Measurements from ENCODE around the gene SCN10A. TPM values are rescaled to one million over a fixed set of nuclear protein-coding genes. Genes with fewer than 3 reads are reported as not detected.

SCN10A gene
- total RNA-seq, 1 experiment from 2014 or later = not detected

DNA sequence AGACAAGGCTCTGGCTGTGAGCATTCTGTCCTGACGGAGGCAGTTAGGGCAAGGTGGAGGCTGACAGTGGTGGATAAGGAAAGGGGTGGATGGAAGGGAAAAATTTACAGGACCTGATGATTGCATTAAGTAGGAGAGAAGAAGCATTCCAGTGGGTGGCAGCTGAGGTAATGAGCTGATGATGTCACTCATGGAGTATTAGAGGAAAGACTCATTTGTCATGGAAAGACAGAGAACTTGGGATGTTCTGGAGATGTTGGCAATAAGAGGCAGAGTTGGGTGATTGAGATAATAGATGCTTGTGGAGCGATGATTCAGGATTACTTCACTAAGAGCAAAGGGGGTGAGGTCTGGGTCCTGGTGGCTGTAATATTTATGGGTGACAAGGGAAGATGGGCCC lies 102.9 kb downstream of the SCN10A start:
- H3K4me3 Mint-ChIP-seq = no peak overlapping the region
- H3K27ac Mint-ChIP-seq = no peak overlapping the region
- no peaks in the 10 kb centered on the region; the same call in 1 of the 2 replicates for H3K27me3 Mint-ChIP-seq (ENCODE audit: low read depth)
- CTCF ChIA-PET = no interaction called here
- TF ChIP-seq, protein P1, sequence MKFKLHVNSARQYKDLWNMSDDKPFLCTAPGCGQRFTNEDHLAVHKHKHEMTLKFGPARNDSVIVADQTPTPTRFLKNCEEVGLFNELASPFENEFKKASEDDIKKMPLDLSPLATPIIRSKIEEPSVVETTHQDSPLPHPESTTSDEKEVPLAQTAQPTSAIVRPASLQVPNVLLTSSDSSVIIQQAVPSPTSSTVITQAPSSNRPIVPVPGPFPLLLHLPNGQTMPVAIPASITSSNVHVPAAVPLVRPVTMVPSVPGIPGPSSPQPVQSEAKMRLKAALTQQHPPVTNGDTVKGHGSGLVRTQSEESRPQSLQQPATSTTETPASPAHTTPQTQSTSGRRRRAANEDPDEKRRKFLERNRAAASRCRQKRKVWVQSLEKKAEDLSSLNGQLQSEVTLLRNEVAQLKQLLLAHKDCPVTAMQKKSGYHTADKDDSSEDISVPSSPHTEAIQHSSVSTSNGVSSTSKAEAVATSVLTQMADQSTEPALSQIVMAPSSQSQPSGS (CRISPR knock-in tag; IDR thresholded peaks at IDR 0.05; ENCODE audit: borderline replicate concordance, low read depth) = no peak
- TF ChIP-seq, protein P2, sequence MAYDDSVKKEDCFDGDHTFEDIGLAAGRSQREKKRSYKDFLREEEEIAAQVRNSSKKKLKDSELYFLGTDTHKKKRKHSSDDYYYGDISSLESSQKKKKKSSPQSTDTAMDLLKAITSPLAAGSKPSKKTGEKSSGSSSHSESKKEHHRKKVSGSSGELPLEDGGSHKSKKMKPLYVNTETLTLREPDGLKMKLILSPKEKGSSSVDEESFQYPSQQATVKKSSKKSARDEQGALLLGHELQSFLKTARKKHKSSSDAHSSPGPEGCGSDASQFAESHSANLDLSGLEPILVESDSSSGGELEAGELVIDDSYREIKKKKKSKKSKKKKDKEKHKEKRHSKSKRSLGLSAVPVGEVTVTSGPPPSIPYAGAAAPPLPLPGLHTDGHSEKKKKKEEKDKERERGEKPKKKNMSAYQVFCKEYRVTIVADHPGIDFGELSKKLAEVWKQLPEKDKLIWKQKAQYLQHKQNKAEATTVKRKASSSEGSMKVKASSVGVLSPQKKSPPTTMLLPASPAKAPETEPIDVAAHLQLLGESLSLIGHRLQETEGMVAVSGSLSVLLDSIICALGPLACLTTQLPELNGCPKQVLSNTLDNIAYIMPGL (CRISPR knock-in tag; IDR thresholded peaks at IDR 0.05) = no peak
- no peak for TF ChIP-seq ZNF416 (CRISPR knock-in tag; IDR thresholded peaks at IDR 0.05)
- TF ChIP-seq NR1H2 (CRISPR knock-in tag; IDR thresholded peaks at IDR 0.05) = no peak
- no peak for TF ChIP-seq ZNF423 (CRISPR knock-in tag; IDR thresholded peaks at IDR 0.05)
- TF ChIP-seq KAT7 (CRISPR knock-in tag; IDR thresholded peaks at IDR 0.05; ENCODE audit: borderline replicate concordance) = no peak
- no peak for TF ChIP-seq TP53 (CRISPR knock-in tag; IDR thresholded peaks at IDR 0.05)
- TF ChIP-seq, protein P3, sequence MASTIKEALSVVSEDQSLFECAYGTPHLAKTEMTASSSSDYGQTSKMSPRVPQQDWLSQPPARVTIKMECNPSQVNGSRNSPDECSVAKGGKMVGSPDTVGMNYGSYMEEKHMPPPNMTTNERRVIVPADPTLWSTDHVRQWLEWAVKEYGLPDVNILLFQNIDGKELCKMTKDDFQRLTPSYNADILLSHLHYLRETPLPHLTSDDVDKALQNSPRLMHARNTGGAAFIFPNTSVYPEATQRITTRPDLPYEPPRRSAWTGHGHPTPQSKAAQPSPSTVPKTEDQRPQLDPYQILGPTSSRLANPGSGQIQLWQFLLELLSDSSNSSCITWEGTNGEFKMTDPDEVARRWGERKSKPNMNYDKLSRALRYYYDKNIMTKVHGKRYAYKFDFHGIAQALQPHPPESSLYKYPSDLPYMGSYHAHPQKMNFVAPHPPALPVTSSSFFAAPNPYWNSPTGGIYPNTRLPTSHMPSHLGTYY (CRISPR knock-in tag; IDR thresholded peaks at IDR 0.05) = no peak
- TF ChIP-seq, protein P4, sequence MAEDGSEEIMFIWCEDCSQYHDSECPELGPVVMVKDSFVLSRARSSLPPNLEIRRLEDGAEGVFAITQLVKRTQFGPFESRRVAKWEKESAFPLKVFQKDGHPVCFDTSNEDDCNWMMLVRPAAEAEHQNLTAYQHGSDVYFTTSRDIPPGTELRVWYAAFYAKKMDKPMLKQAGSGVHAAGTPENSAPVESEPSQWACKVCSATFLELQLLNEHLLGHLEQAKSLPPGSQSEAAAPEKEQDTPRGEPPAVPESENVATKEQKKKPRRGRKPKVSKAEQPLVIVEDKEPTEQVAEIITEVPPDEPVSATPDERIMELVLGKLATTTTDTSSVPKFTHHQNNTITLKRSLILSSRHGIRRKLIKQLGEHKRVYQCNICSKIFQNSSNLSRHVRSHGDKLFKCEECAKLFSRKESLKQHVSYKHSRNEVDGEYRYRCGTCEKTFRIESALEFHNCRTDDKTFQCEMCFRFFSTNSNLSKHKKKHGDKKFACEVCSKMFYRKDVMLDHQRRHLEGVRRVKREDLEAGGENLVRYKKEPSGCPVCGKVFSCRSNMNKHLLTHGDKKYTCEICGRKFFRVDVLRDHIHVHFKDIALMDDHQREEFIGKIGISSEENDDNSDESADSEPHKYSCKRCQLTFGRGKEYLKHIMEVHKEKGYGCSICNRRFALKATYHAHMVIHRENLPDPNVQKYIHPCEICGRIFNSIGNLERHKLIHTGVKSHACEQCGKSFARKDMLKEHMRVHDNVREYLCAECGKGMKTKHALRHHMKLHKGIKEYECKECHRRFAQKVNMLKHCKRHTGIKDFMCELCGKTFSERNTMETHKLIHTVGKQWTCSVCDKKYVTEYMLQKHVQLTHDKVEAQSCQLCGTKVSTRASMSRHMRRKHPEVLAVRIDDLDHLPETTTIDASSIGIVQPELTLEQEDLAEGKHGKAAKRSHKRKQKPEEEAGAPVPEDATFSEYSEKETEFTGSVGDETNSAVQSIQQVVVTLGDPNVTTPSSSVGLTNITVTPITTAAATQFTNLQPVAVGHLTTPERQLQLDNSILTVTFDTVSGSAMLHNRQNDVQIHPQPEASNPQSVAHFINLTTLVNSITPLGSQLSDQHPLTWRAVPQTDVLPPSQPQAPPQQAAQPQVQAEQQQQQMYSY (CRISPR knock-in tag; IDR thresholded peaks at IDR 0.05) = no peak
- no peak for TF ChIP-seq JAZF1 (CRISPR knock-in tag; IDR thresholded peaks at IDR 0.05)
- TF ChIP-seq, protein P5, sequence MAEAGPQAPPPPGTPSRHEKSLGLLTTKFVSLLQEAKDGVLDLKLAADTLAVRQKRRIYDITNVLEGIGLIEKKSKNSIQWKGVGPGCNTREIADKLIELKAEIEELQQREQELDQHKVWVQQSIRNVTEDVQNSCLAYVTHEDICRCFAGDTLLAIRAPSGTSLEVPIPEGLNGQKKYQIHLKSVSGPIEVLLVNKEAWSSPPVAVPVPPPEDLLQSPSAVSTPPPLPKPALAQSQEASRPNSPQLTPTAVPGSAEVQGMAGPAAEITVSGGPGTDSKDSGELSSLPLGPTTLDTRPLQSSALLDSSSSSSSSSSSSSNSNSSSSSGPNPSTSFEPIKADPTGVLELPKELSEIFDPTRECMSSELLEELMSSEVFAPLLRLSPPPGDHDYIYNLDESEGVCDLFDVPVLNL (CRISPR knock-in tag; IDR thresholded peaks at IDR 0.05; ENCODE audit: borderline replicate concordance, low read depth) = no peak
- TF ChIP-seq, protein P6, sequence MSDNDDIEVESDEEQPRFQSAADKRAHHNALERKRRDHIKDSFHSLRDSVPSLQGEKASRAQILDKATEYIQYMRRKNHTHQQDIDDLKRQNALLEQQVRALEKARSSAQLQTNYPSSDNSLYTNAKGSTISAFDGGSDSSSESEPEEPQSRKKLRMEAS (CRISPR knock-in tag; IDR thresholded peaks at IDR 0.05) = no peak
- TF ChIP-seq, protein P7, sequence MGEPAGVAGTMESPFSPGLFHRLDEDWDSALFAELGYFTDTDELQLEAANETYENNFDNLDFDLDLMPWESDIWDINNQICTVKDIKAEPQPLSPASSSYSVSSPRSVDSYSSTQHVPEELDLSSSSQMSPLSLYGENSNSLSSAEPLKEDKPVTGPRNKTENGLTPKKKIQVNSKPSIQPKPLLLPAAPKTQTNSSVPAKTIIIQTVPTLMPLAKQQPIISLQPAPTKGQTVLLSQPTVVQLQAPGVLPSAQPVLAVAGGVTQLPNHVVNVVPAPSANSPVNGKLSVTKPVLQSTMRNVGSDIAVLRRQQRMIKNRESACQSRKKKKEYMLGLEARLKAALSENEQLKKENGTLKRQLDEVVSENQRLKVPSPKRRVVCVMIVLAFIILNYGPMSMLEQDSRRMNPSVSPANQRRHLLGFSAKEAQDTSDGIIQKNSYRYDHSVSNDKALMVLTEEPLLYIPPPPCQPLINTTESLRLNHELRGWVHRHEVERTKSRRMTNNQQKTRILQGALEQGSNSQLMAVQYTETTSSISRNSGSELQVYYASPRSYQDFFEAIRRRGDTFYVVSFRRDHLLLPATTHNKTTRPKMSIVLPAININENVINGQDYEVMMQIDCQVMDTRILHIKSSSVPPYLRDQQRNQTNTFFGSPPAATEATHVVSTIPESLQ (CRISPR knock-in tag; IDR thresholded peaks at IDR 0.05) = no peak
- TF ChIP-seq, protein P8, sequence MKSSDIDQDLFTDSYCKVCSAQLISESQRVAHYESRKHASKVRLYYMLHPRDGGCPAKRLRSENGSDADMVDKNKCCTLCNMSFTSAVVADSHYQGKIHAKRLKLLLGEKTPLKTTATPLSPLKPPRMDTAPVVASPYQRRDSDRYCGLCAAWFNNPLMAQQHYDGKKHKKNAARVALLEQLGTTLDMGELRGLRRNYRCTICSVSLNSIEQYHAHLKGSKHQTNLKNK (CRISPR knock-in tag; IDR thresholded peaks at IDR 0.05) = no peak
- TF ChIP-seq ZNF138 (CRISPR knock-in tag; conservative IDR thresholded peaks at IDR 0.05) = no peak
- no peak for DNase-seq (ENCODE audit: low spot score)
- no peaks in the 10 kb centered on the region for H3K4me1 Mint-ChIP-seq
- no peak for ATAC-seq
- no peaks in the 10 kb centered on the region for H3K36me3 Mint-ChIP-seq
- H3K9me3 Mint-ChIP-seq = no peaks in the 10 kb centered on the region
- POLR2A ChIA-PET = no interaction called here
